RWPE2 (cell line): Measurements from ENCODE around the gene ADAMTS17.

Experiments
- ATAC-seq: fragments of 200-7000 bp; cut with Tn5 transposase; 3 replicates; pipeline ENCODE4 v1.9.1; 2021; ENCODE audit warnings: low read depth
- DNase-seq: peaks from one replicate; pipeline ENCODE4 v3.0.0-alpha.2; 2020; ENCODE audit warnings: low spot score
- H3K27ac ChIP-seq: fragments of 450-650 bp; 2 replicates; pipeline ENCODE4 v1.5.1; 2017; ENCODE audit warnings: mild to moderate bottlenecking; ENCODE audit not compliant: poor library complexity, severe bottlenecking
- H3K27me3 ChIP-seq: fragments of 250-450 bp; sonication (Bioruptor Pico); 2 replicates; pipeline ENCODE4 v1.5.1; 2021; ENCODE audit warnings: mild to moderate bottlenecking, moderate library complexity; ENCODE audit not compliant: insufficient read depth, poor library complexity, severe bottlenecking
- H3K36me3 ChIP-seq: fragments of 250-450 bp; sonication (Bioruptor Pico); 2 replicates; pipeline ENCODE4 v1.5.1; 2020; ENCODE audit warnings: low read depth, mild to moderate bottlenecking, moderate library complexity
- H3K4me1 ChIP-seq: fragments of 250-450 bp; sonication (Bioruptor Pico); 2 replicates; pipeline ENCODE4 v1.5.1; 2021; ENCODE audit warnings: mild to moderate bottlenecking, moderate library complexity; ENCODE audit not compliant: insufficient read depth, poor library complexity, severe bottlenecking
- H3K4me3 ChIP-seq: fragments of 250-450 bp; sonication (Bioruptor Pico); 2 replicates; pipeline ENCODE4 v1.5.1; 2021; ENCODE audit warnings: mild to moderate bottlenecking, moderate library complexity; ENCODE audit not compliant: severe bottlenecking
- H3K9me3 ChIP-seq: fragments of 250-450 bp; sonication (Bioruptor Pico); 2 replicates; pipeline ENCODE4 v1.5.1; 2021; ENCODE audit warnings: mild to moderate bottlenecking, moderate library complexity; ENCODE audit not compliant: severe bottlenecking
- CTCF ChIP-seq: fragments of 450-650 bp; IDR thresholded peaks from one replicate; pipeline ENCODE4 v1.5.1; 2017; ENCODE audit warnings: mild to moderate bottlenecking, moderate library complexity; ENCODE audit not compliant: poor library complexity, severe bottlenecking

The ADAMTS17 gene

GRCh38 chr15:100032358-100033085 is 309.3 kb downstream of the ADAMTS17 start:
- ATAC-seq: no peak
- H3K36me3 ChIP-seq: no peaks in the 10 kb centered on the region
- no peak for DNase-seq

GRCh38 chr15:100031665-100032357 is 310.0 kb downstream of the ADAMTS17 start:
- H3K4me1 ChIP-seq: peaks cover 13% of the 10 kb centered on the region
- no peak for TF ChIP-seq CTCF
- H3K27ac ChIP-seq: peak overlapping the region; percentile 44
- no peak for ATAC-seq
- peaks cover 2% of the 10 kb centered on the region for H3K9me3 ChIP-seq
- H3K4me3 ChIP-seq: no peak overlapping the region
- no peak for DNase-seq
- H3K27me3 ChIP-seq: no peaks in the 10 kb centered on the region
- H3K36me3 ChIP-seq: no peaks in the 10 kb centered on the region

More at GRCh38 chr15:100032358-100033085, 309.3 kb downstream of the ADAMTS17 start:
- TF ChIP-seq CTCF: no peak
- Histone ChIP-seq H3K9me3 (peaks cover 2% of the 10 kb centered on the region), H3K27ac (no peak overlapping the region), H3K4me3 (no peak overlapping the region), H3K27me3 (no peaks in the 10 kb centered on the region), H3K4me1 (peaks cover 13% of the 10 kb centered on the region)

DNA sequence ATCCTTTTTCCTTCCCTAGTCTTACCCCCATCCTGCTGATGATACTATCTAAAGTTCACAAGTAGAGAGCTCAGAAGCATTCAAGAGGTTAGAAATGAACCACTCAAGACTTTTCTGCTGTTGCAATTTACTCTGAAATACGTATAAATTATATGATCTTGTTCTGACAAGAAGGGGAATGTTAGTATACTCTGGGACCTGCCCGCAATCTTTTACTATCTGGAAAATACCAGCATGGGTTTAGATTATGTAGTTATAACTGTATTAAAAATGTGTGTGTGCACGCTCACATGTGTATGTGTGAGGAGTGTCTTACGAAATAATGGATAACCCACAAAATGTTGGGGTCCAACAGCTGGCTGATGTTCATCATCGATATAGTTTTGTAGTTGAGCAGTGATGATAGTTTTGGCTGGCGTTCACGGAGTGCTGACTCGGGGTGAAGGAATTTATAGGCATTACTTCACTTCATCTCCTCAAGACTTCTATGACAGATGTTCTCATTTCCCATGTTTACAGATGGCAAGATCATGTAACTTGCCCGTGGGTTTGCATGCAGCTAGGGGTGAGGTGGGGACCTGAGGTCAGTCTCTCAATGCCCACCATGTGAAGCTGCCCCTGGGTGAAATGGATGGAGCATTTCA is 311.1 kb downstream of the ADAMTS17 start:
- no peaks in the 10 kb centered on the region for H3K27me3 ChIP-seq
- H3K4me3 ChIP-seq: no peak overlapping the region
- TF ChIP-seq CTCF: no peak
- no peaks in the 10 kb centered on the region for H3K36me3 ChIP-seq
- DNase-seq (no peak), ATAC-seq (peak; percentile 79)
- peaks cover 13% of the 10 kb centered on the region for H3K4me1 ChIP-seq
- peaks cover 2% of the 10 kb centered on the region for H3K9me3 ChIP-seq
- H3K27ac ChIP-seq: peak overlapping the region; percentile 44

DNA sequence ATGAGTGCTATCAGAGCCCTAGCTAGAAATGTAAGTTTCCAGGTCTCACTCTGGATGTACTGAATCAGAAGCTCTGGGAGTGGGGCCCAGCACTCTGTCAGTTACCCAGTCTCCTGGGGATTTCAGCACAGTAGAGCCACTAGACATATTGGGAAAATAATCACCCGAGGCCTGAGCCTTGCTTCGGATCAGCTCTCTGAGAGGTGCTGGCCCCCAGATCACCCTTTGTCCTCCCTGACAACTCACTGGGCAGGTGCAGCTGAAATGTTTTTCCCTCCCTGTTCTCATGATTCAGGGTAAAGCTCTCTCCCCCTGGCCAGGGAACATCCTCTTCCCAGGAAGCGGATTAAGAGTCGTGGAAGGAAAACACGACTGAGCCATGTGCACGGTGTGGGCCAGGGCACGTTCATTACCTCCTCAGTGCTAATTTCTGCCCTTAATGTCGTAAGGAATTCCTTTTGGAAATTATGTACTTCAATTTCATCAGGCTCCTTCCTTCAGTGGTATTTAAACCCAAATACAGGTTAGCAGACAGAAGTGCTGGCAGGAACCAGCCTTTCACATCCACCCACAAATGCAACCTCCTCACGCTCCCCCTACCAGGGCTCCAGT is 311.8 kb downstream of the ADAMTS17 start:
- ATAC-seq (no peak), DNase-seq (no peak)
- peaks cover 13% of the 10 kb centered on the region for H3K4me1 ChIP-seq
- H3K9me3 ChIP-seq: peaks cover 2% of the 10 kb centered on the region
- TF ChIP-seq CTCF: no peak
- H3K27me3 ChIP-seq: no peaks in the 10 kb centered on the region
- no peaks in the 10 kb centered on the region for H3K36me3 ChIP-seq
- H3K4me3 ChIP-seq: no peak overlapping the region
- peak overlapping the region; percentile 44 for H3K27ac ChIP-seq
